Liver (tissue), 9 donors: ENCODE results near the gene MTERF4. TPM values are rescaled to one million over a fixed set of nuclear protein-coding genes. Genes with fewer than 3 reads are reported as not detected.

Experiments used
- DNase-seq: peaks from one replicate; pipeline ENCODE4 v3.0.0-alpha.2; 2017; ENCODE audit warnings: low spot score
- H3K27ac ChIP-seq, 2 donors: one replicate each; pipeline ENCODE4 v1.7.0; 2013; ENCODE audit warnings: inconsistent platforms in 2 of 2, low read length in 2 of 2, control low read depth in 1 of 2, low read depth in 1 of 2, mild to moderate bottlenecking in 1 of 2
- H3K27me3 ChIP-seq, 4 donors: one replicate each; pipeline versions ENCODE4 v1.6.1 to v1.7.0; 2013; ENCODE audit warnings: low read length in 3 of 4, inconsistent platforms in 1 of 4, mild to moderate bottlenecking in 1 of 4, moderate library complexity in 1 of 4; ENCODE audit not compliant: control insufficient read depth in 4 of 4, insufficient read depth in 4 of 4
- H3K36me3 ChIP-seq, 4 donors: one replicate each; pipeline versions ENCODE4 v1.6.1 to v1.7.0; 2013; ENCODE audit warnings: low read length in 3 of 4, mild to moderate bottlenecking in 3 of 4, low read depth in 1 of 4, moderate library complexity in 1 of 4; ENCODE audit not compliant: control insufficient read depth in 4 of 4, insufficient read depth in 3 of 4
- H3K4me1 ChIP-seq, 4 donors: one replicate each; pipeline versions ENCODE4 v1.6.1 to v1.7.0; 2013; ENCODE audit warnings: low read length in 3 of 4, mild to moderate bottlenecking in 3 of 4, moderate library complexity in 1 of 4; ENCODE audit not compliant: control insufficient read depth in 4 of 4, insufficient read depth in 4 of 4
- H3K4me3 ChIP-seq, 3 donors: one replicate each; pipeline versions ENCODE4 v1.6.1 to v1.7.0; 2013; ENCODE audit warnings: low read length in 3 of 3, control low read depth in 1 of 3, low read depth in 1 of 3, mild to moderate bottlenecking in 1 of 3
- H3K9ac ChIP-seq, 2 donors: one replicate each; pipeline ENCODE4 v1.7.0; 2013; ENCODE audit warnings: low read length in 2 of 2, mild to moderate bottlenecking in 2 of 2, moderate library complexity in 2 of 2, control low read depth in 1 of 2, low read depth in 1 of 2
- H3K9me3 ChIP-seq, 4 donors: one replicate each; pipeline versions ENCODE4 v1.6.1 to v1.7.0; 2013; ENCODE audit warnings: low read length in 3 of 4; ENCODE audit not compliant: control insufficient read depth in 4 of 4
- CTCF ChIP-seq: fragments of 150-350 bp; IDR thresholded peaks from 2 replicates; pipeline ENCODE4 v1.5.1; 2017; ENCODE audit warnings: improper control_type of control experiment, low read depth, low read length; ENCODE audit not compliant: missing input control
- EGR1 ChIP-seq, 2 donors: IDR thresholded peaks; 2 replicates each; pipeline ENCODE4 v1.6.1; 2016 to 2018; ENCODE audit warnings: antibody characterized with exemption in 2 of 2, low read depth in 2 of 2
- FOXA1 ChIP-seq: IDR thresholded peaks from 2 replicates; pipeline ENCODE4 v1.6.1; 2016; ENCODE audit warnings: antibody characterized with exemption
- FOXA2 ChIP-seq: IDR thresholded peaks from 2 replicates; pipeline ENCODE4 v1.6.1; 2016; ENCODE audit warnings: antibody characterized with exemption
- GABPA ChIP-seq, 2 donors: IDR thresholded peaks in 1 of 2; conservative IDR thresholded peaks in 1 of 2; 2 replicates each; pipeline ENCODE4 v1.6.1; 2016; ENCODE audit warnings: antibody characterized with exemption in 2 of 2, mild to moderate bottlenecking in 1 of 2, moderate library complexity in 1 of 2
- HNF4A ChIP-seq, 2 donors: conservative IDR thresholded peaks; 2 replicates each; pipeline ENCODE4 v1.6.1; 2016; ENCODE audit warnings: antibody characterized with exemption in 2 of 2, mild to moderate bottlenecking in 2 of 2
- HNF4G ChIP-seq: IDR thresholded peaks from 2 replicates; pipeline ENCODE4 v1.6.1; 2016; ENCODE audit warnings: antibody characterized with exemption
- JUND ChIP-seq, 2 donors: IDR thresholded peaks; 2 replicates each; pipeline ENCODE4 v1.6.1; 2016; ENCODE audit warnings: antibody characterized with exemption in 2 of 2
- NR2F2 ChIP-seq: IDR thresholded peaks from 2 replicates; pipeline ENCODE4 v1.6.1; 2016; ENCODE audit warnings: antibody characterized with exemption
- RAD21 ChIP-seq, 2 donors: IDR thresholded peaks; 2 replicates each; pipeline ENCODE4 v1.6.1; 2016; ENCODE audit warnings: antibody characterized with exemption in 2 of 2, mild to moderate bottlenecking in 2 of 2
- RXRA ChIP-seq, 2 donors: IDR thresholded peaks; 2 replicates each; pipeline ENCODE4 v1.6.1; 2017 to 2018; ENCODE audit warnings: antibody characterized with exemption in 2 of 2, mild to moderate bottlenecking in 1 of 2
- SP1 ChIP-seq: IDR thresholded peaks from 2 replicates; pipeline ENCODE4 v1.6.1; 2018; ENCODE audit warnings: antibody characterized with exemption, mild to moderate bottlenecking
- TAF1 ChIP-seq: conservative IDR thresholded peaks from 2 replicates; pipeline ENCODE4 v1.6.1; 2016; ENCODE audit warnings: antibody characterized with exemption, mild to moderate bottlenecking
- YY1 ChIP-seq: IDR thresholded peaks from 2 replicates; pipeline ENCODE4 v1.6.1; 2016; ENCODE audit warnings: antibody characterized with exemption, mild to moderate bottlenecking
- ZBTB33 ChIP-seq: IDR thresholded peaks from 2 replicates; pipeline ENCODE4 v1.6.1; 2016; ENCODE audit warnings: antibody characterized with exemption
- WGBS: extraction: QIAGEN DNeasy Blood & Tissue Kit; methylation state at CpG from one replicate; pipeline ENCODE4 v1.1.7; 2013; 5-methylcytosine and 5-hydroxymethylcytosine counted together
- polyA plus RNA-seq, 2 donors: library from polyadenylated mRNA; stranded (reverse) in 1 of 2; unstranded in 1 of 2; fragments of 200-250 nt in 1 of 2; fragments of >200 nt in 1 of 2; fragmentation: Nextera tagmentation in 1 of 2; extraction: Ambion mirVana in 1 of 2; gene quantifications; one replicate each; pipeline versions ENCODE4 v1.2.1 to v1.2.3, GENCODE V29; 2013 to 2015
- total RNA-seq, 2 donors: library from RNA; depleted of rRNA; stranded (reverse); fragments of >200 nt; gene quantifications; one replicate each; pipeline ENCODE4 v1.2.3, GENCODE V29; 2014
- TF ChIP-seq, protein P1 (sequence below): IDR thresholded peaks from 2 replicates; pipeline ENCODE4 v1.6.1; 2016; ENCODE audit warnings: antibody characterized with exemption, mild to moderate bottlenecking
- TF ChIP-seq, protein P2 (sequence below): IDR thresholded peaks from 2 replicates; pipeline ENCODE4 v1.6.1; 2016; ENCODE audit warnings: antibody characterized with exemption
- TF ChIP-seq, protein P3 (sequence below): IDR thresholded peaks from 2 replicates; pipeline ENCODE4 v1.6.1; 2016; ENCODE audit warnings: antibody characterized with exemption
- donor health status: healthy.
- donor health status: healthy.
- donor health status: healthy.
- donor health status: healthy.
- donor health status: healthy.

The MTERF4 gene
- total and polyA plus RNA-seq, 4 donors: 13.3 to 36.7 (median 20.3) TPM

- Histone ChIP-seq H3K4me1 (peaks cover 3 to 24% (median 18%) of the 10 kb centered on the region in 4 donors), H3K27me3 (no peaks in the 10 kb centered on the region), H3K9ac (no peak overlapping the region), H3K27ac (no peak overlapping the region), H3K4me3 (no peak overlapping the region), H3K36me3 (no peaks in the 10 kb centered on the region), H3K9me3 (no peaks in the 10 kb centered on the region)
- no peak for DNase-seq
- TF ChIP-seq FOXA1 (no peak), EGR1 (IDR thresholded peaks at IDR 0.05; ENCODE audit: low read depth in 2 of 2) (no peak), HNF4G (no peak), TAF1 (no peak), RAD21 (IDR thresholded peaks at IDR 0.05) (no peak), ZBTB33 (no peak), YY1 (no peak), FOXA2 (no peak), CTCF (no peak), NR2F2 (no peak), JUND (IDR thresholded peaks at IDR 0.05) (no peak), SP1 (no peak), RXRA (IDR thresholded peaks at IDR 0.05) (no peak), GABPA (IDR thresholded peaks at IDR 0.05 in 1 of 2, conservative IDR thresholded peaks at IDR 0.05 in 1 of 2) (no peak), HNF4A (conservative IDR thresholded peaks at IDR 0.05) (no peak)
- TF ChIP-seq, protein P1, sequence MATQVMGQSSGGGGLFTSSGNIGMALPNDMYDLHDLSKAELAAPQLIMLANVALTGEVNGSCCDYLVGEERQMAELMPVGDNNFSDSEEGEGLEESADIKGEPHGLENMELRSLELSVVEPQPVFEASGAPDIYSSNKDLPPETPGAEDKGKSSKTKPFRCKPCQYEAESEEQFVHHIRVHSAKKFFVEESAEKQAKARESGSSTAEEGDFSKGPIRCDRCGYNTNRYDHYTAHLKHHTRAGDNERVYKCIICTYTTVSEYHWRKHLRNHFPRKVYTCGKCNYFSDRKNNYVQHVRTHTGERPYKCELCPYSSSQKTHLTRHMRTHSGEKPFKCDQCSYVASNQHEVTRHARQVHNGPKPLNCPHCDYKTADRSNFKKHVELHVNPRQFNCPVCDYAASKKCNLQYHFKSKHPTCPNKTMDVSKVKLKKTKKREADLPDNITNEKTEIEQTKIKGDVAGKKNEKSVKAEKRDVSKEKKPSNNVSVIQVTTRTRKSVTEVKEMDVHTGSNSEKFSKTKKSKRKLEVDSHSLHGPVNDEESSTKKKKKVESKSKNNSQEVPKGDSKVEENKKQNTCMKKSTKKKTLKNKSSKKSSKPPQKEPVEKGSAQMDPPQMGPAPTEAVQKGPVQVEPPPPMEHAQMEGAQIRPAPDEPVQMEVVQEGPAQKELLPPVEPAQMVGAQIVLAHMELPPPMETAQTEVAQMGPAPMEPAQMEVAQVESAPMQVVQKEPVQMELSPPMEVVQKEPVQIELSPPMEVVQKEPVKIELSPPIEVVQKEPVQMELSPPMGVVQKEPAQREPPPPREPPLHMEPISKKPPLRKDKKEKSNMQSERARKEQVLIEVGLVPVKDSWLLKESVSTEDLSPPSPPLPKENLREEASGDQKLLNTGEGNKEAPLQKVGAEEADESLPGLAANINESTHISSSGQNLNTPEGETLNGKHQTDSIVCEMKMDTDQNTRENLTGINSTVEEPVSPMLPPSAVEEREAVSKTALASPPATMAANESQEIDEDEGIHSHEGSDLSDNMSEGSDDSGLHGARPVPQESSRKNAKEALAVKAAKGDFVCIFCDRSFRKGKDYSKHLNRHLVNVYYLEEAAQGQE: no peak
- TF ChIP-seq, protein P2, sequence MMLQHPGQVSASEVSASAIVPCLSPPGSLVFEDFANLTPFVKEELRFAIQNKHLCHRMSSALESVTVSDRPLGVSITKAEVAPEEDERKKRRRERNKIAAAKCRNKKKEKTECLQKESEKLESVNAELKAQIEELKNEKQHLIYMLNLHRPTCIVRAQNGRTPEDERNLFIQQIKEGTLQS: no peak
- TF ChIP-seq, protein P3, sequence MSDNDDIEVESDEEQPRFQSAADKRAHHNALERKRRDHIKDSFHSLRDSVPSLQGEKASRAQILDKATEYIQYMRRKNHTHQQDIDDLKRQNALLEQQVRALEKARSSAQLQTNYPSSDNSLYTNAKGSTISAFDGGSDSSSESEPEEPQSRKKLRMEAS: no peak
- WGBS: 90% methylated on average over 4 of the region's 4 CpGs
Measured at GRCh38 chr2:241146286-241146685, 44.2 kb upstream of the MTERF4 start.

- H3K9me3 ChIP-seq: no peaks in the 10 kb centered on the region
- no peak for DNase-seq
- H3K4me1 ChIP-seq: no peaks in the 10 kb centered on the region
- H3K9ac ChIP-seq: no peak overlapping the region
- H3K36me3 ChIP-seq: peaks cover 0 to 4% (median 0%) of the 10 kb centered on the region in 4 donors
- no peak overlapping the region for H3K27ac ChIP-seq
- 88% methylated on average over 9 of the region's 9 CpGs for WGBS
- H3K27me3 ChIP-seq: no peaks in the 10 kb centered on the region
- H3K4me3 ChIP-seq: no peak overlapping the region
- TF ChIP-seq RAD21 (IDR thresholded peaks at IDR 0.05) (no peak), SP1 (no peak), CTCF (no peak), JUND (IDR thresholded peaks at IDR 0.05) (no peak), HNF4G (no peak), YY1 (no peak), RXRA (IDR thresholded peaks at IDR 0.05) (no peak), HNF4A (conservative IDR thresholded peaks at IDR 0.05) (no peak), ZBTB33 (no peak)
- TF ChIP-seq, protein P2: no peak
Measured at GRCh38 chr2:241142593-241142992, 40.5 kb upstream of the MTERF4 start.
